ENCODE results near the gene IFNL1. TPM values are rescaled to one million over a fixed set of nuclear protein-coding genes. Genes with fewer than 3 reads are reported as not detected.

IFNL1 gene
- polyA plus RNA-seq, 2 of the 4 experiments (the other 2 are of a cell fraction): not detected

DNA sequence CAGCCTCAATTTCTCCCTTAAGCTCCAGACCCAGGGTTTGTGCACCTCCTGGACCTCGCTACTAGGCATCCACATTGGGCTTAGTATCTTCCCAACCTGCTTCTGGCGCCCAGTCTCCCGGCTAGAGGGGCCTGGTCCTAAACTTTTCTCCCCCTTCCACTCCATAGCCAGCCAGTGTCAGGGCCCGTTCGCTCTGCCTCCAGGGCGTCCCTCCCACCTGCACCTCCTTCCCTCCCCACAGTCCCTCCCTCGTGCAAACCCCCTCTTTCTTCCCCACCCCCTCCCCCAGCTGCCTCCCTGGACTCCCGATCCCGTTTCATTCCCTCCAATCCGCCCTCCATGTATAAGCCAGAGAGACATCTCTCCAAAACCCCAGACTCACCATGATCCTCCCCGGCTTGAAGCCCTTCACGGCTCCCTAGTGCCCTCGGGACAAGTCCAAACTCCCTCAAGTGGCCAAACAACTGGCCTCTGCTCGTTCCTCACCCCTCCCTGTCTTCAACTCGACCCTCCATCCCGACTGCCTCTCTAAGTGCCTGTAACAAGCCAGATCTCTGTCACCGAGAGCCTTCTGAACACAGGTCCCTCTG lies 45.0 kb downstream of the IFNL1 start (continued):
- TF ChIP-seq, protein P1, sequence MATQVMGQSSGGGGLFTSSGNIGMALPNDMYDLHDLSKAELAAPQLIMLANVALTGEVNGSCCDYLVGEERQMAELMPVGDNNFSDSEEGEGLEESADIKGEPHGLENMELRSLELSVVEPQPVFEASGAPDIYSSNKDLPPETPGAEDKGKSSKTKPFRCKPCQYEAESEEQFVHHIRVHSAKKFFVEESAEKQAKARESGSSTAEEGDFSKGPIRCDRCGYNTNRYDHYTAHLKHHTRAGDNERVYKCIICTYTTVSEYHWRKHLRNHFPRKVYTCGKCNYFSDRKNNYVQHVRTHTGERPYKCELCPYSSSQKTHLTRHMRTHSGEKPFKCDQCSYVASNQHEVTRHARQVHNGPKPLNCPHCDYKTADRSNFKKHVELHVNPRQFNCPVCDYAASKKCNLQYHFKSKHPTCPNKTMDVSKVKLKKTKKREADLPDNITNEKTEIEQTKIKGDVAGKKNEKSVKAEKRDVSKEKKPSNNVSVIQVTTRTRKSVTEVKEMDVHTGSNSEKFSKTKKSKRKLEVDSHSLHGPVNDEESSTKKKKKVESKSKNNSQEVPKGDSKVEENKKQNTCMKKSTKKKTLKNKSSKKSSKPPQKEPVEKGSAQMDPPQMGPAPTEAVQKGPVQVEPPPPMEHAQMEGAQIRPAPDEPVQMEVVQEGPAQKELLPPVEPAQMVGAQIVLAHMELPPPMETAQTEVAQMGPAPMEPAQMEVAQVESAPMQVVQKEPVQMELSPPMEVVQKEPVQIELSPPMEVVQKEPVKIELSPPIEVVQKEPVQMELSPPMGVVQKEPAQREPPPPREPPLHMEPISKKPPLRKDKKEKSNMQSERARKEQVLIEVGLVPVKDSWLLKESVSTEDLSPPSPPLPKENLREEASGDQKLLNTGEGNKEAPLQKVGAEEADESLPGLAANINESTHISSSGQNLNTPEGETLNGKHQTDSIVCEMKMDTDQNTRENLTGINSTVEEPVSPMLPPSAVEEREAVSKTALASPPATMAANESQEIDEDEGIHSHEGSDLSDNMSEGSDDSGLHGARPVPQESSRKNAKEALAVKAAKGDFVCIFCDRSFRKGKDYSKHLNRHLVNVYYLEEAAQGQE (IDR thresholded peaks at IDR 0.05): no peak
- TF ChIP-seq EHMT2 (IDR thresholded peaks at IDR 0.05; ENCODE audit: low read depth) (no peak), POLR2A (IDR thresholded peaks at IDR 0.05; ENCODE audit: low read length) (0 out of 2 replicates have a peak, but pooled peaks have one; percentile 22), ZNF302 (CRISPR knock-in tag; IDR thresholded peaks at IDR 0.05) (no peak)
- TF ChIP-seq, protein P2, sequence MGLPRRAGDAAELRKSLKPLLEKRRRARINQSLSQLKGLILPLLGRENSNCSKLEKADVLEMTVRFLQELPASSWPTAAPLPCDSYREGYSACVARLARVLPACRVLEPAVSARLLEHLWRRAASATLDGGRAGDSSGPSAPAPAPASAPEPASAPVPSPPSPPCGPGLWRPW (IDR thresholded peaks at IDR 0.05): no peak

DNA sequence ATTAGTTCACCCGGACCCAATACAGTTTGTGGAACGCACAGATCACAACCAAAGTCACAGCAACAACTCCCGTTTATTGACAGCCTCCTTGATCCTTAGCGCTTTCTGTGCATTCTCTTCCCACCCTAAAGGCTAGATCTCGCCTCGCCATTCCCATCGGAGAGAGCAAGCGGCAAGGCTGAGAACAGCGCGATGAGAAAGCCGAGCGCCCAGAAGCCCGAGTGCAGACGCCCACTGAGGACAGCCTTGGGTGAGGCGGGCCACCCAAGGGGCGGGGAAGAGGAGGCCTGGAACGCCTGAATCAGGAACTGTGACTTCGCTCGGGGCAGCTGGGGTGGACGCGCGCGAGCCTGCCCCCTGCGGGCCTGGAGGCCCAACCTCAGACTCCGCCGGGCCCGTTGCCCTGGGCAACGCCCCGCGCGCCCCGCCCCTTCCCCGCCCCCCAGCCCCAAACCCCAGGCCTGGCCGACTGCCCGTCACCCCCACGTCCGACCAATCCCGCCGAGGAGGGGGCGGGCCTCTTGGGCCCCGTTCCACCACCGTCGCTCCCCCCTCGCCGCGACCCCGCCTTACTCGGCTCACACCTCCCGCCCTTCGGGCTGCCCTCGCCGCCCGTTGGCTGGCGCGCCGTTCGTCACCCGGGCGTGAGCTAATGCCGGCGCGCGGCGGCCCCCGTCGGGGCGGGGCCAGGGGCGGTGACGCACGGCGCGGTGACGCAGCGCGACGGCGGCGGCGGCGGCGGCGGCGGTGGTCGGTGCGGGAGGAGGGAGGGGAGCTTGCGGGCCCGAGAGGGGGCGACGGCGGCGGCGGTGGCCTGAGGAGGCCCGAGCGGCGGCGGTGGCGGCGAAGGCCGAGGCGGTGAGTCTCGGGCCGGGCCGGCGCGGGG lies 45.8 kb downstream of the IFNL1 start, which contains the start of gene SAMD4B:
TSS of gene SAMD4B (plus strand) at position 703 of the 886 bp plus-strand sequence. CDS start 14,473 bp downstream, outside the sequence.
- H3K4me2 ChIP-seq: peak within 1 kb of the TSS; percentile 94
- peaks cover 22% of the 10 kb centered on the region for H3K4me1 ChIP-seq
- FAIRE-seq: peak; percentile 98
- peak; percentile 90 to 97 for ATAC-seq
- WGBS (ENCODE audit: missing lambda C conversion rate): 2% methylated on average over 29 of the region's 105 CpGs
- peak within 1 kb of the TSS; percentile 90 for H3K4me3 ChIP-seq
- ChIA-PET CTCF (interaction anchor here (0.6 to 8.6 kb wide), 29 partner anchors 9 to 466 kb away, joined by 3 to 93 read pairs (median 4); partner anchors contain the start of genes MED29, PAF1 and PLEKHG2), POLR2A (interaction anchor here (0.5 to 1.6 kb wide), 24 partner anchors 8 to 931 kb away, joined by 3 to 16 read pairs (median 3); partner anchors contain the start of genes FBXO17, MED29, MRPS12 and PAF1)
- peak; percentile 99 to 100 for DNase-seq (ENCODE audit: low read depth in 1 of 2, low spot score in 1 of 2)
- H3K9me3 ChIP-seq: no peaks in the 10 kb centered on the region
- H3K27ac ChIP-seq: peak within 1 kb of the TSS; percentile 85 to 94
- TF ChIP-seq SMC3 (IDR thresholded peaks at IDR 0.05) (peak; percentile 87), NFE2L2 (conservative IDR thresholded peaks at IDR 0.05; ENCODE audit: low read length) (no peak), CBX8 (IDR thresholded peaks at IDR 0.05) (no peak), KDM5A (IDR thresholded peaks at IDR 0.05) (peak; percentile 67), NPAS2 (CRISPR knock-in tag; IDR thresholded peaks at IDR 0.05; ENCODE audit: borderline replicate concordance) (no peak), EHMT2 (IDR thresholded peaks at IDR 0.05; ENCODE audit: low read depth) (no peak), POLR2A (IDR thresholded peaks at IDR 0.05; ENCODE audit: low read length) (peak; percentile 97), TP53 (CRISPR knock-in tag; IDR thresholded peaks at IDR 0.05) (no peak), CBX2 (IDR thresholded peaks at IDR 0.05; ENCODE audit: borderline replicate concordance, low read depth) (no peak), TFCP2L1 (CRISPR knock-in tag; IDR thresholded peaks at IDR 0.05) (peak; percentile 87), JUN (IDR thresholded peaks at IDR 0.05) (peak; percentile 79 to 97; a peak in 4 of 5 replicates), GATA3 (IDR thresholded peaks at IDR 0.05; ENCODE audit: borderline replicate concordance) (peak; percentile 59), FOSL2 (IDR thresholded peaks at IDR 0.05) (no peak), FOSL2 (CRISPR knock-in tag; IDR thresholded peaks at IDR 0.05) (peak; percentile 63; the same call in 1 of the 2 replicates), HOXB13 (CRISPR knock-in tag; IDR thresholded peaks at IDR 0.05; ENCODE audit: low read depth) (no peak), RAD21 (conservative IDR thresholded peaks at IDR 0.05 in 1 of 2, IDR thresholded peaks at IDR 0.05 in 1 of 2) (peak; percentile 31 to 60; a peak in 4 of 5 replicates), PHF8 (IDR thresholded peaks at IDR 0.05; ENCODE audit: borderline replicate concordance, low read depth) (peak; percentile 95), ZC3H11A (IDR thresholded peaks at IDR 0.05) (peak; percentile 19; the same call in 1 of the 2 replicates), MAFK (IDR thresholded peaks at IDR 0.05; ENCODE audit: partially characterized antibody) (peak; percentile 13), MAZ (IDR thresholded peaks at IDR 0.05; ENCODE audit: borderline replicate concordance, low read depth, low read length) (peak; percentile 85; the same call in 1 of the 2 replicates), MYC (IDR thresholded peaks at IDR 0.05; ENCODE audit: borderline replicate concordance, low read length) (peak; percentile 14; the same call in 1 of the 2 replicates), EP300 (IDR thresholded peaks at IDR 0.05) (peak in 1 of 2 experiments; percentile 9; a peak in 1 of 5 replicates)
- TF ChIP-seq, protein P3, sequence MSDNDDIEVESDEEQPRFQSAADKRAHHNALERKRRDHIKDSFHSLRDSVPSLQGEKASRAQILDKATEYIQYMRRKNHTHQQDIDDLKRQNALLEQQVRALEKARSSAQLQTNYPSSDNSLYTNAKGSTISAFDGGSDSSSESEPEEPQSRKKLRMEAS (IDR thresholded peaks at IDR 0.05): peak; percentile 91
- TF ChIP-seq, protein P4, sequence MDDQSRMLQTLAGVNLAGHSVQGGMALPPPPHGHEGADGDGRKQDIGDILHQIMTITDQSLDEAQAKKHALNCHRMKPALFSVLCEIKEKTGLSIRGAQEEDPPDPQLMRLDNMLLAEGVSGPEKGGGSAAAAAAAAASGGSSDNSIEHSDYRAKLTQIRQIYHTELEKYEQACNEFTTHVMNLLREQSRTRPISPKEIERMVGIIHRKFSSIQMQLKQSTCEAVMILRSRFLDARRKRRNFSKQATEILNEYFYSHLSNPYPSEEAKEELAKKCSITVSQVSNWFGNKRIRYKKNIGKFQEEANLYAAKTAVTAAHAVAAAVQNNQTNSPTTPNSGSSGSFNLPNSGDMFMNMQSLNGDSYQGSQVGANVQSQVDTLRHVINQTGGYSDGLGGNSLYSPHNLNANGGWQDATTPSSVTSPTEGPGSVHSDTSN (IDR thresholded peaks at IDR 0.05): peak; percentile 85
- TF ChIP-seq, protein P5, sequence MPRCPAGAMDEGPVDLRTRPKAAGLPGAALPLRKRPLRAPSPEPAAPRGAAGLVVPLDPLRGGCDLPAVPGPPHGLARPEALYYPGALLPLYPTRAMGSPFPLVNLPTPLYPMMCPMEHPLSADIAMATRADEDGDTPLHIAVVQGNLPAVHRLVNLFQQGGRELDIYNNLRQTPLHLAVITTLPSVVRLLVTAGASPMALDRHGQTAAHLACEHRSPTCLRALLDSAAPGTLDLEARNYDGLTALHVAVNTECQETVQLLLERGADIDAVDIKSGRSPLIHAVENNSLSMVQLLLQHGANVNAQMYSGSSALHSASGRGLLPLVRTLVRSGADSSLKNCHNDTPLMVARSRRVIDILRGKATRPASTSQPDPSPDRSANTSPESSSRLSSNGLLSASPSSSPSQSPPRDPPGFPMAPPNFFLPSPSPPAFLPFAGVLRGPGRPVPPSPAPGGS (IDR thresholded peaks at IDR 0.05): peak; percentile 85
- TF ChIP-seq, protein P6, sequence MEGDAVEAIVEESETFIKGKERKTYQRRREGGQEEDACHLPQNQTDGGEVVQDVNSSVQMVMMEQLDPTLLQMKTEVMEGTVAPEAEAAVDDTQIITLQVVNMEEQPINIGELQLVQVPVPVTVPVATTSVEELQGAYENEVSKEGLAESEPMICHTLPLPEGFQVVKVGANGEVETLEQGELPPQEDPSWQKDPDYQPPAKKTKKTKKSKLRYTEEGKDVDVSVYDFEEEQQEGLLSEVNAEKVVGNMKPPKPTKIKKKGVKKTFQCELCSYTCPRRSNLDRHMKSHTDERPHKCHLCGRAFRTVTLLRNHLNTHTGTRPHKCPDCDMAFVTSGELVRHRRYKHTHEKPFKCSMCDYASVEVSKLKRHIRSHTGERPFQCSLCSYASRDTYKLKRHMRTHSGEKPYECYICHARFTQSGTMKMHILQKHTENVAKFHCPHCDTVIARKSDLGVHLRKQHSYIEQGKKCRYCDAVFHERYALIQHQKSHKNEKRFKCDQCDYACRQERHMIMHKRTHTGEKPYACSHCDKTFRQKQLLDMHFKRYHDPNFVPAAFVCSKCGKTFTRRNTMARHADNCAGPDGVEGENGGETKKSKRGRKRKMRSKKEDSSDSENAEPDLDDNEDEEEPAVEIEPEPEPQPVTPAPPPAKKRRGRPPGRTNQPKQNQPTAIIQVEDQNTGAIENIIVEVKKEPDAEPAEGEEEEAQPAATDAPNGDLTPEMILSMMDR (IDR thresholded peaks at IDR 0.05): peak; percentile 96
